Left lung (tissue), 10 donors: ENCODE measurements around the gene ENDOD1. TPM values are rescaled to one million over a fixed set of nuclear protein-coding genes. Genes with fewer than 3 reads are reported as not detected.
A peak's percentile ranks its signal among the peaks of the same experiment; 100 is the strongest.

Source experiments
- ATAC-seq: fragments of 200-7000 bp; cut with Tn5 transposase; one replicate; pipeline ENCODE4 v1.9.1; 2020; ENCODE audit warnings: moderate library complexity
- DNase-seq, 4 donors: peaks; one replicate each; pipeline ENCODE4 v3.0.0-alpha.2; 2013 to 2020
- H3K27ac ChIP-seq, 2 donors: fragments of 200-600 bp; sonication (generic) in 1 of 2; one replicate each; pipeline versions ENCODE4 v1.5.0 to v1.8.0; 2020 to 2021
- H3K27me3 ChIP-seq, 2 donors: fragments of 200-600 bp; sonication (generic) in 1 of 2; one replicate each; pipeline versions ENCODE4 v1.5.0 to v1.8.0; 2020 to 2021
- H3K36me3 ChIP-seq, 2 donors: fragments of 200-600 bp; sonication (generic) in 1 of 2; one replicate each; pipeline versions ENCODE4 v1.5.0 to v1.8.0; 2020 to 2021
- H3K4me1 ChIP-seq, 2 donors: fragments of 200-600 bp; one replicate each; pipeline ENCODE4 v1.8.0; 2021
- H3K4me3 ChIP-seq, 2 donors: fragments of 200-600 bp; sonication (generic) in 1 of 2; one replicate each; pipeline versions ENCODE4 v1.5.0 to v1.8.0; 2020 to 2021; ENCODE audit warnings: mild to moderate bottlenecking in 1 of 2
- H3K9me3 ChIP-seq, 2 donors: fragments of 200-600 bp; sonication (generic) in 1 of 2; one replicate each; pipeline versions ENCODE4 v1.5.0 to v1.8.0; 2020 to 2021
- intact Hi-C, 2 donors: fragments of 100-400 bp; cut with DNase I; formaldehyde crosslinking; loops; one replicate each; pipeline versions ENCODE4 v1.11.2 to v1.14.2; 2022
- polyA plus RNA-seq, 6 donors: library from polyadenylated mRNA; unstranded; fragments of 120-200 nt; gene quantifications; one replicate each; pipeline ENCODE4 v1.2.1, GENCODE V29; 2013; ENCODE audit not compliant: insufficient read length in 6 of 6
- total RNA-seq, 2 donors: library from RNA; stranded (reverse); fragmentation: NEBNext Ultra II Directional; extraction: Animal tissue kit (Norgen Biotek cat#: 25700); gene quantifications; one replicate each; pipeline ENCODE4 v1.2.1, GENCODE V29; 2021
- TF ChIP-seq, protein P1 (sequence below), 2 donors: fragments of 200-600 bp; sonication (generic) in 1 of 2; IDR thresholded peaks; one replicate each; pipeline versions ENCODE4 v1.5.0 to v1.8.0; 2021; ENCODE audit warnings: antibody characterized with exemption in 2 of 2
- donor health status: DM: no; HTN: yes; CAD: no.
- donor health status: DM: no; HTN: no; CAD: no.

The ENDOD1 gene
- total and polyA plus RNA-seq, 8 donors = 24.2 to 31.2 (median 26.3) TPM

DNA sequence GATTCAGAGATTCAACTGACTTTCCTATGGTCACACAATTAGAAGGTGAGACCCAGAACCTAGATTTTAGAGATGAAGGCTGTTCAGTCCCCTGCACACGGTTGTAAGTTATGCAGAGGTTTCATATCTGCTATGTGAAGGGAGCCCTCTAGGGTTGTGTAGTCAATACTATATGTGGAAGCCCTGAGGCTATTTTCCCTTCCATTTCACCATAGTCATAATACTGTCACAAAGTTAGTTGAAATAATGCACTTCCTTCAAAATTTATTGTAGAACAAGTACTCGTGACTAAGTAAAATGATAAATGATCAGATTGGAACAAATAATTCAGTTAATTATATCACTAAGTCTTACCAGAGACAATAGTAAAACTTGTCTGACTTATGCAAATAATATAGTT is 48.8 kb downstream of the ENDOD1 start:
- intact Hi-C loops = no loop called here
- Histone ChIP-seq H3K36me3 (no peaks in the 10 kb centered on the region), H3K4me1 (no peaks in the 10 kb centered on the region), H3K9me3 (no peaks in the 10 kb centered on the region), H3K4me3 (no peak overlapping the region), H3K27ac (no peak overlapping the region), H3K27me3 (no peaks in the 10 kb centered on the region)
- no peak for DNase-seq
- TF ChIP-seq, protein P1, sequence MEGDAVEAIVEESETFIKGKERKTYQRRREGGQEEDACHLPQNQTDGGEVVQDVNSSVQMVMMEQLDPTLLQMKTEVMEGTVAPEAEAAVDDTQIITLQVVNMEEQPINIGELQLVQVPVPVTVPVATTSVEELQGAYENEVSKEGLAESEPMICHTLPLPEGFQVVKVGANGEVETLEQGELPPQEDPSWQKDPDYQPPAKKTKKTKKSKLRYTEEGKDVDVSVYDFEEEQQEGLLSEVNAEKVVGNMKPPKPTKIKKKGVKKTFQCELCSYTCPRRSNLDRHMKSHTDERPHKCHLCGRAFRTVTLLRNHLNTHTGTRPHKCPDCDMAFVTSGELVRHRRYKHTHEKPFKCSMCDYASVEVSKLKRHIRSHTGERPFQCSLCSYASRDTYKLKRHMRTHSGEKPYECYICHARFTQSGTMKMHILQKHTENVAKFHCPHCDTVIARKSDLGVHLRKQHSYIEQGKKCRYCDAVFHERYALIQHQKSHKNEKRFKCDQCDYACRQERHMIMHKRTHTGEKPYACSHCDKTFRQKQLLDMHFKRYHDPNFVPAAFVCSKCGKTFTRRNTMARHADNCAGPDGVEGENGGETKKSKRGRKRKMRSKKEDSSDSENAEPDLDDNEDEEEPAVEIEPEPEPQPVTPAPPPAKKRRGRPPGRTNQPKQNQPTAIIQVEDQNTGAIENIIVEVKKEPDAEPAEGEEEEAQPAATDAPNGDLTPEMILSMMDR (IDR thresholded peaks at IDR 0.05) = peak in 1 of 2 donors; percentile 11
- peak; percentile 83 for ATAC-seq

DNA sequence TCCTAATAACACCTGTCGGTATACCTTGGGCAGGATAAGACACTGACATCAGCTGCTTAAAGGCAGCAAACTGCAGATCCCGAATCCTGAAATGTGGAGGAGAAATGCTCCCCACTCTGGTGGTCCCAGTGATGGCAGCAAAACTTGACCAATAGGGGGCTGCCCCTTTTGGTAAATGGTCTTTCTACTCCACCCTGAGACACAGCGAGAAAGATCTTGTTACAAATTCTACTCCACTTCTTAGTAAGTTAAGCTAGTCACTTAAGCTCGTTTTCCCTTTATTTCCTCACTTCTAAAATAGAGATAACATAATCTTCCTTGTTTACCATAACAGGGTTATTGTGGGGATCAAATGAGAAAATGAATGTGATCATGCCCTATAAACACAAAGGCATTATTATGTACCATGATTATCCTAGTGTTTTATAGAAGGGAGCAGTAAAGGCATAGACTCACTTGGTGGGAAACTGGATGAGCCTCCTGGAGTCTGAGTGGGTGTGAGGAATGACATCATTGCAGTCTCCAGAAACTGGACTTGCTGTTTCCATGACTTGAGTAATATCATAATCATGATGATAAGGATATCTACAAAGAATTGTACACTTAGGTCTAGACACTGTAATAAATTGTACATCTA is 50.9 kb downstream of the ENDOD1 start:
- Histone ChIP-seq H3K9me3 (no peaks in the 10 kb centered on the region), H3K36me3 (no peaks in the 10 kb centered on the region), H3K27me3 (no peaks in the 10 kb centered on the region), H3K27ac (no peak overlapping the region), H3K4me3 (no peak overlapping the region), H3K4me1 (no peaks in the 10 kb centered on the region)
- DNase-seq (no peak), ATAC-seq (peak; percentile 19)
- intact Hi-C loops = loop anchor here in 1 of 2 donors (10.0 kb wide), 1 partner anchor 166 kb away; the partner anchor contains the start of genes CWC15 and KDM4D
- TF ChIP-seq, protein P1 (IDR thresholded peaks at IDR 0.05) = no peak

DNA sequence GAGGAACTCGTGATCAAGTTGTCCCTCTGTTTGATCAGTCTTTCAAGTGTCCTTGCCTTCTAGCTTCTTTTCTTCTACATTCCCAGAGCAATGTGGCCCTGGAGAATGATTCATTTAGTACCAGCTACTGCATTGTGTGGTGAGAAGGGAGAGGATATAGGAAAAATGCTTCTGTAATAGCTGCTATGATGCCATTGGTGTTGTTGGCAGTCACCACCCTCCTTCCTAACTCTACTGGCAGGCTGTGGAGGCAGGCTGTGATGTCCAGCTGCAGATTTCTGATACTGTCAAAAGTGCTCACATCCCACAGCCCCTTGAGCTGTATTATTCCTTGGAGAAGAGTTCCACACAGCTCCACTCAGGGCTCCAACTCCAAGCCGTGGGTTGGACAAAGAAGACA is 52.8 kb downstream of the ENDOD1 start:
- Histone ChIP-seq H3K27me3 (no peaks in the 10 kb centered on the region), H3K9me3 (no peaks in the 10 kb centered on the region), H3K36me3 (no peaks in the 10 kb centered on the region), H3K4me3 (no peak overlapping the region), H3K4me1 (peaks cover 0 to 4% of the 10 kb centered on the region in 2 donors), H3K27ac (no peak overlapping the region)
- TF ChIP-seq, protein P1 (IDR thresholded peaks at IDR 0.05) = no peak
- intact Hi-C loops = loop anchor here in 1 of 2 donors (10.0 kb wide), 1 partner anchor 168 kb away; the partner anchor contains the start of genes CWC15 and KDM4D
- ATAC-seq = no peak
- DNase-seq = no peak

DNA sequence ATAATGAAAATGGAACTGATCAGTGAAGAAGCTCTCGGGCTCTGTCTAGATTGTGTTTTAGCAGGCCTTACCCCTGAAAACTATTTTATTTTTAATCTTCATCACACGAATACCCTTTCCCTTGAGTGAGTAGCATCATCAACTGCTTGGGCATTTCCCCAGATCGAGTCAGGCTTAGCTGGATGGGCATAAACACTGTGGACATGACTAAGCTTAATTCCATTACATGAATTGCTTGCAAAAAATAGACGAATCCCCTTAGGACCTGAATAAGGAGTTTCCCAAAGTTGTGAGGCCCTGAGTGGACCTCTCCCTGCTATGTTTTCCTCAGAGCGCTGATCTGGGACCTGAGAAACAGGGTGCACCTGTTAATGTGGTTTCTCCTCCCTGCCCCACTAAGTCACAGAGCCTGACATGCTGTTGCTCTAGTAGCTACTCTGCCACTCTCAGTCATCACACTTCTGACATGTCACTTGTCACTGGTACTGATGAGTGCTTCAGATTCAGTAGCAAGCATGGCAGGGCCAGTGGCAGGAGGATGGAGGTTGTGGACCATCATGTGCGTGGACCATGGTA is 53.5 kb downstream of the ENDOD1 start:
- no peak for DNase-seq
- intact Hi-C loops = loop anchor here in 1 of 2 donors (10.0 kb wide), 1 partner anchor 168 kb away; the partner anchor contains the start of genes CWC15 and KDM4D
- no peaks in the 10 kb centered on the region for H3K27me3 ChIP-seq
- no peak for ATAC-seq
- H3K9me3 ChIP-seq = no peaks in the 10 kb centered on the region
- H3K36me3 ChIP-seq = no peaks in the 10 kb centered on the region
- H3K27ac ChIP-seq = no peak overlapping the region
- TF ChIP-seq, protein P1 (IDR thresholded peaks at IDR 0.05) = no peak
- no peak overlapping the region for H3K4me3 ChIP-seq
- H3K4me1 ChIP-seq = peaks cover 0 to 12% of the 10 kb centered on the region in 2 donors
